T-helper 2 cell treated with Interferon-gamma antibody and Interleukin-4, amounts not matched to agents 100 ng/mL and 5 ng/mL, for 36 hours (primary cell): Measurements from ENCODE around the gene TGDS. TPM values are rescaled to one million over a fixed set of nuclear protein-coding genes. Genes with fewer than 3 reads are reported as not detected.
"Not testable (repeated sequence)": the region's sequence is repeated elsewhere in the genome, so short reads cannot be mapped to it uniquely, and the experiment has no call there.

Experiments
- intact Hi-C: fragments of 100-400 bp; cut with micrococcal nuclease; formaldehyde crosslinking; loops from one replicate; pipeline ENCODE4 v1.15.1; 2023
- total RNA-seq: library from RNA; stranded (reverse); gene quantifications from 2 replicates; pipeline ENCODE4 v1.2.3, GENCODE V29; 2022

The TGDS gene
- total RNA-seq, 1 donor from 2014 or later, result 19.1 TPM

- intact Hi-C loops, result no loop called here
Measured at GRCh38 chr13:94556041-94556440, 39.9 kb downstream of the TGDS start.

GRCh38 chr13:94553766-94554165, 42.2 kb downstream of the TGDS start:
- intact Hi-C loops, result no loop called here

GRCh38 chr13:94552095-94552494, 43.9 kb downstream of the TGDS start:
- intact Hi-C loops, result no loop called here

GRCh38 chr13:94550062-94550738, 45.8 kb downstream of the TGDS start:
- intact Hi-C loops, result no loop called here

GRCh38 chr13:94549232-94550061, 46.5 kb downstream of the TGDS start:
- intact Hi-C loops, result loop anchor here (1.0 to 5.0 kb wide), 7 partner anchors 9 to 1127 kb away; partner anchors contain the start of genes DNAJC3, GPR180 and TGDS

DNA sequence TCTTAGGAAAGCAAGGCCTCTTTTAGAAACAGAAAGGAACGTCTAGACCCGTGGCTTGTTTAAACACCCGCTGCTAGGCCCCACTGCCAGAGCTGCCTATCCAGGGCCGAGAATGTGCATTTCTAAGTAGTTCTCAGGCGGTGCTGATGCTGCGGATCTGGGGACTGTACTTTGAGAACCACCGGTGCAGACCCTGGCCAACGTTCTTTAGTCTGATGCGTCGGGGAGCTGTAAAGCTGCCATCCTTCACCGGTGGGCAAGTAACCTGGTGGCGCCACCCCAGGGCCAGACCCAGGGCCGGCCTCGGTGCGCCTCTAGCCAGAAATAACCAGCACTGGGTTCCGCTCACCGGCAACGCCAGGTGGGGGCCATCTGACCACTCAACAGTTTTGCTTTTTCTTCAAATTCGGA, 47.1 kb downstream of the TGDS start:
- intact Hi-C loops, result loop anchor here (1.0 to 5.0 kb wide), 7 partner anchors 9 to 1128 kb away; partner anchors contain the start of genes DNAJC3, GPR180 and TGDS

DNA sequence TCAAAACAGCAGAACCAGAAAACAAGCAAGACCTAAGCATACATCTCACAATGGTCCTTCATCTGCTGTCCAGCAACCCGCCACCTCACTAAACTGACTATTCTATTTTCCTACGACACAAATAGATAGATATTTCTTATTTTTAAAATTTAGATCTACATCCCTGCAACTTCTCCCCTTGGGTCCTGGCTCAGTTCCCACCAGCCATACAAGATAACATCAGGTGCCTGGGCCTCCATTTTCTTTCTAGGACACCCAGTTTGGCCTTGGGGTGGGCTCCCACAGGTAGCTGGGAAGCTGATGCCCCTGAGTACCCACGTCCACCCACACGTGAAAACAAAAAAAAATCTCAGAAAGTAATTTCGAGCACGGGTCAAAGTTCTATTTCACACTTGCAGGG, 47.6 kb downstream of the TGDS start:
- intact Hi-C loops, result loop anchor here (2.0 to 5.0 kb wide), 4 partner anchors 14 to 1128 kb away; partner anchors contain the start of gene DNAJC3

DNA sequence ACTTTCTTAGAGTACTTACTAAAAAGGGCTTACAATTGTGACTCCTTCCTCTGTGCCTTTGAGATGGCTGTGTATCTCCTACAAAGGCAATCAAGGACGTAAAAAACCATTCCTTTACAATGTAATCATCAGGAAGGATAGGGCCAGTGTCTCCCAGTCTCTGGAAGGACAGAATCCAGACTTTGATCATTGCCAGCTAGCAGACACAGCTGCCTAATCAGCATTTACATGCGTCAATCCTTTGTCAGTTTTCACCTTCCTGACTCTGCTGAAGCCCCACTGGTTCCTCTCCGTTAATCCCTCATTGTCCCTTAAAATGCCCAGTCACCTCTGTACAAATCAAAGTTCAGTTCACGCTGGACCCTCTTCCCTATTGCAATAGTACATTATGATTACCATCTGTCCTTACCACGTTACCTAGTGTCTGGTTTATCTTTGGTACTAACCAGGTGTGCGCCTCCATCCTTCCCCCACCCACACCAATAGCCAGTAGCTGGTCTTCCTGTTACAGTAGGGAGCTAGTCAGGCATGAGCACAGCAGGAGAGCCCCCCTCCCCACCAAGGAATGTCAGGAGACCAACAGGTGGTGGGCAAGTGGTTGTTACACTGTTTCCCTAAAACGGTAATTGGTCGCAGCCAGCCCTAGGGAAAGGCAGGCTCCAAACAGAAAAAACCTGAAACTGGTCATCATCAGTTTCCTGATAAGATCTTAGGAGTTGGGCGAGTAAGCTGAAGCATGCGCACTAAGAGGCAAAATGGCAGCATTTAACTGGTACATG, 49.7 kb downstream of the TGDS start:
- intact Hi-C loops, result loop anchor here (5.0 kb wide), 1 partner anchor 641 kb away; no protein-coding TSS in a partner anchor

DNA sequence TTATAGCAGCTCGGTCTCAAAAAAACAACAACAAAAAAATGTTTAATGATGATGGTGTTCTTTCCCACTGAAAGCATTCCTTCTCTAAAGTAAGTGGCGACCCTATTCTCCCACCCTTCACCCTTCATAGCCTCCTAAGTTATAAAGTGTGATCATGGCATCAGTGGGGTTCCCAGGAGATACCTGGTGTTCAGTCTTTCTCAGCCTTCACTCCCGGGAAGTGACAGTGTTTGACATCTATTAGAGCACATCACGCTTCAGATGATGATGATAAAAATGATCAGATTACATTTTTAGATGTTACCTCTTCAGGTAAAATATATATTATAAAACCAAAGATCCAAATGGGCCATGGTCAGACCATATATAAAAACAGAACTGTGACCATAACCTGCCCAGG, 51.0 kb downstream of the TGDS start:
- intact Hi-C loops, result loop anchor here (5.0 kb wide), 1 partner anchor 642 kb away; no protein-coding TSS in a partner anchor

- intact Hi-C loops, result no loop called here
Measured at GRCh38 chr13:94542917-94543316, 53.0 kb downstream of the TGDS start.

- intact Hi-C loops, result no loop called here
Measured at GRCh38 chr13:94537740-94538630, 58.0 kb downstream of the TGDS start.

DNA sequence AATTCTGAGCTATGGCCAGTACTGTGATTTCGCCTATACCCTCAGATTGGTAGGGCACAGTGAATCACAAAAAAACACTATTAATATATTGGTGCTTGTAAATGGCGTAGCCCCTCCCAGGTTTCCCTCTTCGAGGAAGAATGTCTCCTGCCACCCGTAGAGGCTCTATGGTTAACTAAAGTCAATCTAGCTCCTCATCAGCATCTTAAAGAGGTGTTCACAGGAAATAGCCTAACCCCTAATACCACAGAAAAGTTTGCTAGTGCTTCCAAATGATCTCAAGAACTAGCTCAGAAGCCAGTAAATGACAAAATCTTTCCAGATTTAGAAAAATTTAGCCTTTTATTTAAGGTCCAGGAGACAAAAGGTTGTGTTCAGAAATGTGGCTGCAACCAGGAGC, 60.2 kb downstream of the TGDS start:
- intact Hi-C loops, result loop anchor here (2.0 kb wide), 1 partner anchor 13 kb away; no protein-coding TSS in a partner anchor

- intact Hi-C loops, result loop anchor here (2.0 kb wide), 1 partner anchor 14 kb away; no protein-coding TSS in a partner anchor
Measured at GRCh38 chr13:94535231-94535630, 60.7 kb downstream of the TGDS start.

- intact Hi-C loops, result loop anchor here (2.0 kb wide), 1 partner anchor 15 kb away; no protein-coding TSS in a partner anchor
Measured at GRCh38 chr13:94534166-94534565, 61.8 kb downstream of the TGDS start.

GRCh38 chr13:94532278-94532677, 63.7 kb downstream of the TGDS start:
- intact Hi-C loops, result not testable (repeated sequence)

GRCh38 chr13:94526956-94527355, 69.0 kb downstream of the TGDS start:
- intact Hi-C loops, result not testable (repeated sequence)

DNA sequence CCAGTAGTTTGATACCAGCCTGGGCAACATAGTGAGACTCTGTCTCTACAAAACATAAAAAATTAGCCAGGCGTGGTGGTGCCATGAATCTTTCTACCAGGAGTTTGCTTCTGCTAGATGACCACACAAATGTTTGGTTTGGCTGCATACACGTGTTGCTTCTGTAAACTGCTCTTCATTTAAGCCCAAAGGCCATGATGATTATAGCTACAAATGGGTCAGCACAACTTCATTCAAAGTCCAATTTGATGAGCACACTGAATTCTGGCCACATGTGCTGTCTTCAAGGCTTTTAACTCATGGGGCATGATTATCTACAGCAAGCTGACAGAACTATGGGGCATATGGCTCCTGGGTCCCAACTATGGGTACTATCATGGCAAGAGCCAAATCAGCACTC, 70.2 kb downstream of the TGDS start:
- intact Hi-C loops, result no loop called here

DNA sequence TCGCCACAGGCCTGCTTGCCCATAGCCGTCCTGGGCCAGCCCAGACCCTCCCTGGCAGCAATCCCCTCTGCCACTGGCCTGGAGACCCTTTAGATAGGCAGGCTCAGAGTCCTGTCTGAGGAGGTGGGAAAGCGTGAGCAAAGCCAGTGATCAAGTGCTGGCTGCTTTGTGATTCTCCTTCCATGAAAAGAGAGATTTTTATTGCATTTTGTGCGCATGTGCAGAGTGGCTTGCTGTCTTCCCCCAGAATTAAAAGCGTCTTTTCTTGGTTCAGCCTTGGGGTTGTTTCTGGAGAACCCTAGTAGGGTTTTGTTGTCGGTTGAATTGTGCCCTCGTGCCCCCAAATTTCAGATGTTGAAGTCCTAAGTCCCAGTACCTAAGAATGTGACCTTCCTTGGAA, 71.5 kb downstream of the TGDS start:
- intact Hi-C loops, result no loop called here
